GM23338 (cell line): ENCODE data around the gene SH2D5. TPM values are rescaled to one million over a fixed set of nuclear protein-coding genes. Genes with fewer than 3 reads are reported as not detected.

Source experiments
- ATAC-seq: fragments of 200-7000 bp; cut with Tn5 transposase; 3 replicates; pipeline ENCODE4 v1.9.1; 2020
- DNase-seq: peaks from one replicate; pipeline ENCODE4 v3.0.0-alpha.2; 2015; ENCODE audit warnings: low spot score
- H2AFZ ChIP-seq: fragments of 200-600 bp; sonication (generic); 2 replicates; pipeline ENCODE4 v1.8.0; 2016; ENCODE audit warnings: antibody characterized with exemption, mild to moderate bottlenecking, moderate library complexity
- H3F3A ChIP-seq: fragments of 200-600 bp; sonication (generic); replicated peaks from 2 replicates; pipeline ENCODE4 v1.8.0; 2017; ENCODE audit warnings: antibody characterized with exemption, mixed run types, low read depth
- H3K27ac ChIP-seq: fragments of 200-600 bp; sonication (generic); 2 replicates; pipeline ENCODE4 v1.6.1; 2016; ENCODE audit warnings: low read depth
- H3K27me3 ChIP-seq: fragments of 200-600 bp; sonication (generic); 2 replicates; pipeline ENCODE4 v1.8.0; 2016; ENCODE audit warnings: mild to moderate bottlenecking, mixed run types, moderate library complexity; ENCODE audit not compliant: insufficient read depth
- H3K36me3 ChIP-seq: fragments of 200-600 bp; sonication (generic); 2 replicates; pipeline ENCODE4 v1.8.0; 2016; ENCODE audit warnings: mild to moderate bottlenecking; ENCODE audit not compliant: insufficient read depth
- H3K4me1 ChIP-seq: fragments of 200-600 bp; sonication (generic); 2 replicates; pipeline ENCODE4 v1.8.0; 2016; ENCODE audit warnings: mild to moderate bottlenecking, moderate library complexity; ENCODE audit not compliant: insufficient read depth
- H3K4me2 ChIP-seq: fragments of 200-600 bp; sonication (generic); 2 replicates; pipeline ENCODE4 v1.7.1; 2017; ENCODE audit warnings: mixed run types
- H3K4me3 ChIP-seq: fragments of 200-600 bp; sonication (generic); 2 replicates; pipeline ENCODE4 v1.6.1; 2016; ENCODE audit warnings: mixed run types
- H3K79me2 ChIP-seq: fragments of 200-600 bp; sonication (generic); replicated peaks from 2 replicates; pipeline ENCODE4 v1.8.0; 2017; ENCODE audit warnings: mild to moderate bottlenecking; ENCODE audit not compliant: insufficient read depth
- H3K9me2 ChIP-seq: fragments of 200-600 bp; sonication (generic); 2 replicates; pipeline ENCODE4 v1.8.0; 2017; ENCODE audit not compliant: insufficient read depth
- H4K20me1 ChIP-seq: fragments of 200-600 bp; sonication (generic); replicated peaks from 2 replicates; pipeline ENCODE4 v1.8.0; 2017; ENCODE audit warnings: mild to moderate bottlenecking; ENCODE audit not compliant: insufficient read depth
- H3K27ac Mint-ChIP-seq: 2 replicates; pipeline ENCODE4 v1.8.0; 2020; ENCODE audit warnings: inconsistent platforms, mild to moderate bottlenecking, moderate library complexity, mixed read lengths
- H3K27me3 Mint-ChIP-seq: 3 replicates; pipeline ENCODE4 v1.8.0; 2022; ENCODE audit warnings: low read depth, mild to moderate bottlenecking, moderate library complexity, mixed read lengths, inconsistent platforms; ENCODE audit not compliant: insufficient read depth, poor library complexity
- H3K36me3 Mint-ChIP-seq: 3 replicates; pipeline ENCODE4 v1.8.0; 2021; ENCODE audit warnings: low read depth, mild to moderate bottlenecking, inconsistent platforms, moderate library complexity, mixed read lengths
- H3K4me1 Mint-ChIP-seq: 3 replicates; pipeline ENCODE4 v1.8.0; 2020; ENCODE audit warnings: mild to moderate bottlenecking, inconsistent platforms, mixed read lengths
- H3K4me3 Mint-ChIP-seq: 3 replicates; pipeline ENCODE4 v1.8.0; 2021; ENCODE audit warnings: moderate library complexity, mild to moderate bottlenecking, inconsistent platforms, mixed read lengths
- H3K9me3 Mint-ChIP-seq: 3 replicates; pipeline ENCODE4 v1.8.0; 2020; ENCODE audit warnings: moderate library complexity, mild to moderate bottlenecking, inconsistent platforms, mixed read lengths
- CREB1 ChIP-seq: fragments of 250-450 bp; sonication (Bioruptor Pico); IDR thresholded peaks from 2 replicates; pipeline ENCODE4 v1.5.0; 2020; ENCODE audit warnings: low read depth, mild to moderate bottlenecking, moderate library complexity
- ETS1 ChIP-seq: IDR thresholded peaks from 2 replicates; pipeline ENCODE4 v1.6.1; 2016; ENCODE audit warnings: antibody characterized with exemption
- EZH2 ChIP-seq: fragments of 200-600 bp; sonication (generic); IDR thresholded peaks from one replicate; pipeline ENCODE4 v1.8.0; 2017; ENCODE audit warnings: antibody characterized with exemption, mild to moderate bottlenecking, low read depth; ENCODE audit not compliant: unreplicated experiment
- EZH2phosphoT487 ChIP-seq: fragments of 200-600 bp; sonication (generic); IDR thresholded peaks from one replicate; pipeline ENCODE4 v1.8.1; 2018; ENCODE audit warnings: antibody characterized with exemption; ENCODE audit not compliant: unreplicated experiment
- JUNB ChIP-seq: IDR thresholded peaks from one replicate; pipeline ENCODE4 v1.6.1; 2016; ENCODE audit warnings: antibody characterized with exemption; ENCODE audit not compliant: unreplicated experiment
- NANOG ChIP-seq: IDR thresholded peaks from 2 replicates; pipeline ENCODE4 v1.6.1; 2016; ENCODE audit warnings: antibody characterized with exemption, borderline replicate concordance
- POLR2AphosphoS5 ChIP-seq: IDR thresholded peaks from 2 replicates; pipeline ENCODE4 v1.6.1; 2016; ENCODE audit warnings: antibody characterized with exemption, low read depth
- STAT1 ChIP-seq: IDR thresholded peaks from one replicate; pipeline ENCODE4 v1.6.1; 2016; ENCODE audit warnings: antibody characterized with exemption; ENCODE audit not compliant: unreplicated experiment
- ZNF114 ChIP-seq: fragments of 250-450 bp; sonication (Bioruptor Pico); IDR thresholded peaks from 2 replicates; pipeline ENCODE4 v1.5.0; 2020; ENCODE audit warnings: mild to moderate bottlenecking, moderate library complexity
- ZNF331 ChIP-seq: fragments of 250-450 bp; sonication (Bioruptor Pico); IDR thresholded peaks from 2 replicates; pipeline ENCODE4 v1.5.0; 2020; ENCODE audit warnings: low read depth, mild to moderate bottlenecking, moderate library complexity
- polyA plus RNA-seq: library from polyadenylated mRNA; unstranded; fragments of >200 nt; fragmentation: Nextera tagmentation; extraction: Ambion mirVana; gene quantifications from 2 replicates; pipeline ENCODE4 v1.2.1, GENCODE V29; 2016
- total RNA-seq: library from RNA; depleted of rRNA; stranded (reverse); fragments of >200 nt; shearing (Covaris generic); gene quantifications from 2 replicates; pipeline ENCODE4 v1.2.3, GENCODE V29; 2014
- TF ChIP-seq, protein P1 (sequence below): IDR thresholded peaks from one replicate; pipeline ENCODE4 v1.6.1; 2018; ENCODE audit warnings: antibody characterized with exemption; ENCODE audit not compliant: unreplicated experiment
- TF ChIP-seq, protein P2 (sequence below): fragments of 250-450 bp; sonication (Bioruptor Pico); IDR thresholded peaks from 2 replicates; pipeline ENCODE4 v1.5.0; 2020; ENCODE audit warnings: mild to moderate bottlenecking, moderate library complexity
- TF ChIP-seq, protein P3 (sequence below), 2 experiments: fragments of 200-600 bp in 1 of 2; sonication (generic) in 1 of 2; conservative IDR thresholded peaks; 2 replicates each; pipeline versions ENCODE4 v1.5.1 to v1.6.1; 2016 to 2017; ENCODE audit warnings: antibody characterized with exemption in 2 of 2, low read depth in 2 of 2, mild to moderate bottlenecking in 2 of 2, moderate library complexity in 1 of 2

The SH2D5 gene
- total and polyA plus RNA-seq, 2 experiments from 2014 or later: 5.0 to 24.8 TPM

- H3K27ac Mint-ChIP-seq: no peak overlapping the region
- Histone ChIP-seq H3F3A (0 out of 2 replicates have a peak, but pooled peaks cover 12% of the 10 kb centered on the region), H4K20me1 (no peaks in the 10 kb centered on the region), H3K27me3 (peaks cover 17% of the 10 kb centered on the region; the same call in 1 of the 2 replicates), H3K4me2 (no peak overlapping the region), H2AFZ (no peak overlapping the region), H3K4me3 (no peak overlapping the region), H3K4me1 (peaks cover 11% of the 10 kb centered on the region), H3K9me2 (no peaks in the 10 kb centered on the region), H3K79me2 (0 out of 2 replicates have a peak, but pooled peaks cover 3% of the 10 kb centered on the region), H3K36me3 (no peaks in the 10 kb centered on the region), H3K27ac (no peak overlapping the region)
- H3K27me3 Mint-ChIP-seq: peaks cover 16% of the 10 kb centered on the region
- no peak for TF ChIP-seq ZNF114
- TF ChIP-seq POLR2AphosphoS5: no peak
- no peak for TF ChIP-seq EZH2
- TF ChIP-seq, protein P1, sequence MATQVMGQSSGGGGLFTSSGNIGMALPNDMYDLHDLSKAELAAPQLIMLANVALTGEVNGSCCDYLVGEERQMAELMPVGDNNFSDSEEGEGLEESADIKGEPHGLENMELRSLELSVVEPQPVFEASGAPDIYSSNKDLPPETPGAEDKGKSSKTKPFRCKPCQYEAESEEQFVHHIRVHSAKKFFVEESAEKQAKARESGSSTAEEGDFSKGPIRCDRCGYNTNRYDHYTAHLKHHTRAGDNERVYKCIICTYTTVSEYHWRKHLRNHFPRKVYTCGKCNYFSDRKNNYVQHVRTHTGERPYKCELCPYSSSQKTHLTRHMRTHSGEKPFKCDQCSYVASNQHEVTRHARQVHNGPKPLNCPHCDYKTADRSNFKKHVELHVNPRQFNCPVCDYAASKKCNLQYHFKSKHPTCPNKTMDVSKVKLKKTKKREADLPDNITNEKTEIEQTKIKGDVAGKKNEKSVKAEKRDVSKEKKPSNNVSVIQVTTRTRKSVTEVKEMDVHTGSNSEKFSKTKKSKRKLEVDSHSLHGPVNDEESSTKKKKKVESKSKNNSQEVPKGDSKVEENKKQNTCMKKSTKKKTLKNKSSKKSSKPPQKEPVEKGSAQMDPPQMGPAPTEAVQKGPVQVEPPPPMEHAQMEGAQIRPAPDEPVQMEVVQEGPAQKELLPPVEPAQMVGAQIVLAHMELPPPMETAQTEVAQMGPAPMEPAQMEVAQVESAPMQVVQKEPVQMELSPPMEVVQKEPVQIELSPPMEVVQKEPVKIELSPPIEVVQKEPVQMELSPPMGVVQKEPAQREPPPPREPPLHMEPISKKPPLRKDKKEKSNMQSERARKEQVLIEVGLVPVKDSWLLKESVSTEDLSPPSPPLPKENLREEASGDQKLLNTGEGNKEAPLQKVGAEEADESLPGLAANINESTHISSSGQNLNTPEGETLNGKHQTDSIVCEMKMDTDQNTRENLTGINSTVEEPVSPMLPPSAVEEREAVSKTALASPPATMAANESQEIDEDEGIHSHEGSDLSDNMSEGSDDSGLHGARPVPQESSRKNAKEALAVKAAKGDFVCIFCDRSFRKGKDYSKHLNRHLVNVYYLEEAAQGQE: no peak
- no peak for TF ChIP-seq ETS1
- TF ChIP-seq NANOG: no peak
- no peak for TF ChIP-seq STAT1
- TF ChIP-seq EZH2phosphoT487: no peak
- no peak for TF ChIP-seq CREB1
- TF ChIP-seq, protein P2, sequence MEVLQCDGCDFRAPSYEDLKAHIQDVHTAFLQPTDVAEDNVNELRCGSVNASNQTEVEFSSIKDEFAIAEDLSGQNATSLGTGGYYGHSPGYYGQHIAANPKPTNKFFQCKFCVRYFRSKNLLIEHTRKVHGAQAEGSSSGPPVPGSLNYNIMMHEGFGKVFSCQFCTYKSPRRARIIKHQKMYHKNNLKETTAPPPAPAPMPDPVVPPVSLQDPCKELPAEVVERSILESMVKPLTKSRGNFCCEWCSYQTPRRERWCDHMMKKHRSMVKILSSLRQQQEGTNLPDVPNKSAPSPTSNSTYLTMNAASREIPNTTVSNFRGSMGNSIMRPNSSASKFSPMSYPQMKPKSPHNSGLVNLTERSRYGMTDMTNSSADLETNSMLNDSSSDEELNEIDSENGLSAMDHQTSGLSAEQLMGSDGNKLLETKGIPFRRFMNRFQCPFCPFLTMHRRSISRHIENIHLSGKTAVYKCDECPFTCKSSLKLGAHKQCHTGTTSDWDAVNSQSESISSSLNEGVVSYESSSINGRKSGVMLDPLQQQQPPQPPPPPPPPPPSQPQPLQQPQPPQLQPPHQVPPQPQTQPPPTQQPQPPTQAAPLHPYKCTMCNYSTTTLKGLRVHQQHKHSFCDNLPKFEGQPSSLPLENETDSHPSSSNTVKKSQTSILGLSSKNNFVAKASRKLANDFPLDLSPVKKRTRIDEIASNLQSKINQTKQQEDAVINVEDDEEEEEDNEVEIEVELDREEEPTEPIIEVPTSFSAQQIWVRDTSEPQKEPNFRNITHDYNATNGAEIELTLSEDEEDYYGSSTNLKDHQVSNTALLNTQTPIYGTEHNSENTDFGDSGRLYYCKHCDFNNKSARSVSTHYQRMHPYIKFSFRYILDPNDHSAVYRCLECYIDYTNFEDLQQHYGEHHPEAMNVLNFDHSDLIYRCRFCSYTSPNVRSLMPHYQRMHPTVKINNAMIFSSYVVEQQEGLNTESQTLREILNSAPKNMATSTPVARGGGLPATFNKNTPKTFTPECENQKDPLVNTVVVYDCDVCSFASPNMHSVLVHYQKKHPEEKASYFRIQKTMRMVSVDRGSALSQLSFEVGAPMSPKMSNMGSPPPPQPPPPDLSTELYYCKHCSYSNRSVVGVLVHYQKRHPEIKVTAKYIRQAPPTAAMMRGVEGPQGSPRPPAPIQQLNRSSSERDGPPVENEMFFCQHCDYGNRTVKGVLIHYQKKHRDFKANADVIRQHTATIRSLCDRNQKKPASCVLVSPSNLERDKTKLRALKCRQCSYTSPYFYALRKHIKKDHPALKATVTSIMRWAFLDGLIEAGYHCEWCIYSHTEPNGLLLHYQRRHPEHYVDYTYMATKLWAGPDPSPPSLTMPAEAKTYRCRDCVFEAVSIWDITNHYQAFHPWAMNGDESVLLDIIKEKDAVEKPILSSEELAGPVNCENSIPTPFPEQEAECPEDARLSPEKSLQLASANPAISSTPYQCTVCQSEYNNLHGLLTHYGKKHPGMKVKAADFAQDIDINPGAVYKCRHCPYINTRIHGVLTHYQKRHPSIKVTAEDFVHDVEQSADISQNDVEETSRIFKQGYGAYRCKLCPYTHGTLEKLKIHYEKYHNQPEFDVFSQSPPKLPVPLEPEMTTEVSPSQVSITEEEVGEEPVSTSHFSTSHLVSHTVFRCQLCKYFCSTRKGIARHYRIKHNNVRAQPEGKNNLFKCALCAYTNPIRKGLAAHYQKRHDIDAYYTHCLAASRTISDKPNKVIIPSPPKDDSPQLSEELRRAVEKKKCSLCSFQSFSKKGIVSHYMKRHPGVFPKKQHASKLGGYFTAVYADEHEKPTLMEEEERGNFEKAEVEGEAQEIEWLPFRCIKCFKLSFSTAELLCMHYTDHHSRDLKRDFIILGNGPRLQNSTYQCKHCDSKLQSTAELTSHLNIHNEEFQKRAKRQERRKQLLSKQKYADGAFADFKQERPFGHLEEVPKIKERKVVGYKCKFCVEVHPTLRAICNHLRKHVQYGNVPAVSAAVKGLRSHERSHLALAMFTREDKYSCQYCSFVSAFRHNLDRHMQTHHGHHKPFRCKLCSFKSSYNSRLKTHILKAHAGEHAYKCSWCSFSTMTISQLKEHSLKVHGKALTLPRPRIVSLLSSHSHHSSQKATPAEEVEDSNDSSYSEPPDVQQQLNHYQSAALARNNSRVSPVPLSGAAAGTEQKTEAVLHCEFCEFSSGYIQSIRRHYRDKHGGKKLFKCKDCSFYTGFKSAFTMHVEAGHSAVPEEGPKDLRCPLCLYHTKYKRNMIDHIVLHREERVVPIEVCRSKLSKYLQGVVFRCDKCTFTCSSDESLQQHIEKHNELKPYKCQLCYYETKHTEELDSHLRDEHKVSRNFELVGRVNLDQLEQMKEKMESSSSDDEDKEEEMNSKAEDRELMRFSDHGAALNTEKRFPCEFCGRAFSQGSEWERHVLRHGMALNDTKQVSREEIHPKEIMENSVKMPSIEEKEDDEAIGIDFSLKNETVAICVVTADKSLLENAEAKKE (CRISPR knock-in tag): no peak
- TF ChIP-seq, protein P3, sequence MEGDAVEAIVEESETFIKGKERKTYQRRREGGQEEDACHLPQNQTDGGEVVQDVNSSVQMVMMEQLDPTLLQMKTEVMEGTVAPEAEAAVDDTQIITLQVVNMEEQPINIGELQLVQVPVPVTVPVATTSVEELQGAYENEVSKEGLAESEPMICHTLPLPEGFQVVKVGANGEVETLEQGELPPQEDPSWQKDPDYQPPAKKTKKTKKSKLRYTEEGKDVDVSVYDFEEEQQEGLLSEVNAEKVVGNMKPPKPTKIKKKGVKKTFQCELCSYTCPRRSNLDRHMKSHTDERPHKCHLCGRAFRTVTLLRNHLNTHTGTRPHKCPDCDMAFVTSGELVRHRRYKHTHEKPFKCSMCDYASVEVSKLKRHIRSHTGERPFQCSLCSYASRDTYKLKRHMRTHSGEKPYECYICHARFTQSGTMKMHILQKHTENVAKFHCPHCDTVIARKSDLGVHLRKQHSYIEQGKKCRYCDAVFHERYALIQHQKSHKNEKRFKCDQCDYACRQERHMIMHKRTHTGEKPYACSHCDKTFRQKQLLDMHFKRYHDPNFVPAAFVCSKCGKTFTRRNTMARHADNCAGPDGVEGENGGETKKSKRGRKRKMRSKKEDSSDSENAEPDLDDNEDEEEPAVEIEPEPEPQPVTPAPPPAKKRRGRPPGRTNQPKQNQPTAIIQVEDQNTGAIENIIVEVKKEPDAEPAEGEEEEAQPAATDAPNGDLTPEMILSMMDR (conservative IDR thresholded peaks at IDR 0.05; ENCODE audit: low read depth in 2 of 2): no peak
- no peak for TF ChIP-seq ZNF331
- no peak for TF ChIP-seq JUNB
- H3K9me3 Mint-ChIP-seq: 0 out of 3 replicates have a peak, but pooled peaks cover 4% of the 10 kb centered on the region
- DNase-seq (no peak), ATAC-seq (no peak)
- no peak overlapping the region for H3K4me3 Mint-ChIP-seq
- peaks cover 6% of the 10 kb centered on the region; the same call in 2 of the 3 replicates for H3K36me3 Mint-ChIP-seq
- H3K4me1 Mint-ChIP-seq: peaks cover 9% of the 10 kb centered on the region
Observed at GRCh38 chr1:20715406-20715805, 17.1 kb downstream of the SH2D5 start.
